Right ventricle myocardium superior (tissue), 1 donor: ENCODE measurements around the gene SGSM2. TPM values are rescaled to one million over a fixed set of nuclear protein-coding genes. Genes with fewer than 3 reads are reported as not detected.
"Not testable (repeated sequence)": the region's sequence is repeated elsewhere in the genome, so short reads cannot be mapped to it uniquely, and the experiment has no call there.

ENCODE experiments used
- ATAC-seq: fragments of 200-7000 bp; cut with Tn5 transposase; one replicate; pipeline ENCODE4 v1.9.1; 2020; ENCODE audit warnings: mild to moderate bottlenecking; ENCODE audit not compliant: poor library complexity
- DNase-seq: peaks from one replicate; pipeline ENCODE4 v3.0.0-alpha.2; 2020
- intact Hi-C: fragments of 100-400 bp; cut with DNase I; formaldehyde crosslinking; loops from one replicate; pipeline ENCODE4 v1.11.2; 2022
- long read RNA-seq: library from polyadenylated mRNA; unstranded; transcript quantifications from one replicate; pipeline ENCODE4 v2.0.0, GENCODE V29; 2021
- total RNA-seq: library from RNA; stranded (reverse); fragmentation: NEBNext Ultra II Directional; extraction: Animal tissue kit (Norgen Biotek cat#: 25700); gene quantifications from one replicate; pipeline ENCODE4 v1.2.1, GENCODE V29; 2021
- donor health status: DM: no; HTN: yes; CAD: no; lungs with severe emphysema.

The SGSM2 gene
- total RNA-seq: 23.0 TPM
- long read RNA-seq, full-length matches to known transcripts: 9 of 39 reads
- long read RNA-seq, partial matches to known transcripts: 20 of 39 reads
- long read RNA-seq, other reads (novel, unspliced or antisense): 10 of 39 reads

DNA sequence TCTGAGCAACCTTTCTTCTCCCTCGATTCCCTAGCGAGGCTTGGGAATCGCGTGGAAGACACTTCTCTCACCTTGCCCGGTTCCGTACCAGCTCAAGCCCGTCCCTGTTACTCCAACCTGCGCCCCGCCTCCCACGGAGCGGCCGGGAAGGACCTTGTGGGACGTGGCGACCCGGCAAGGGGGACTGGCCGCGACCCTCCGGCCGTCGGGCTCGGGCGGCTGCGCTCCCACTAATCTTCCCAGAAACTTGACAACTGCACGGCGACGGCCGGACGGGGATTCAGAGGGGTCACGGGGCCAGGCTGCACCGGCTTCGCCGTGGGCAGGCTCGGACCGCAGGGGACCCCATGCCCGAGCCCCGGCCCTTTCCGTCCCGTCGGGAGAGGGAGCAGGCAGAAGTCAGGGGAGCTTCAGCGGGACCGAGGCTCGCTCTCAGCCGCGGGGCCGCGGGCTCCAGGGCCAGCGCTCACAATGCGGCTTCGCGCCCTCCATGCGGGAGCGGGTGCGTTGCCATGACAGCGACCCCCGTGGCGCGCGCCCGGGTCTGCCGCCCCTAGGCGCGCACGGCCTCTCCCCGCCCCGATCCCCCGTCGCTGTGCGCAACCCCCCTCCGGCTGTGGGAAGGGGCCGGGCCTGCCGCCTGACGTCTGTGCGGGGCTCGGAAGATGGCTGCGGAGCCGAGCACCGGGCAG lies at the start of gene SGSM2:
SGSM2 (plus strand) TSS at position 650 of the 692 bp plus-strand sequence. CDS start 188 bp downstream, outside the sequence.
- DNase-seq (peak; percentile 78), ATAC-seq (peak; percentile 71)
- intact Hi-C loops: no loop called here

DNA sequence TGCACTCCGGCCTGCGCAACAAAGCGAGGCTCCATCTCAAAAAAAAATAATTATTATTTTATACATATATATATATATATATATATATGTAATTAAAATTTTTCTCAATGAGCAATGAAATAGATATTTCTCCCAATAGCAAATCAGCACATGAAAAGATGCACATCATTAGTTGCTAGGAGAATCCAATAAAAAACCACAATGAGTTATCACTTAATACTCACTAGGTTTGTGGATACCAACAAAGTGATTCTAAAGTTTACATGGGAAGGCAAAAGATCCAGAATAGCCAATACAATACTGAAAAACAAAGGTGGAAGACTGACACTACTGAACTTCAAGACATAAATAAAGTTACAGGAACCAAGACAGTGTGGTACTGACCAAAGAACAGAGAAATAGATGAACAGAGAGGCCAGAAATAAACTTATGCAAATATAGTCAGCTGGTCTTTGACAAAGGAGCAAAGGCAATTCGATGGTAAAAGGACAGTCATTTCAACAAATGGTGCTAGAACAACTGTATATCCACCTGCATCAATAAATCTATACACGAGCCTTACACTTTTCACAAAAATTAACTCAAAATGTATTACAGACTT lies 47.3 kb upstream of the SGSM2 start:
- ATAC-seq: no peak
- intact Hi-C loops: no loop called here

GRCh38 chr17:2292100-2292499 lies 45.2 kb upstream of the SGSM2 start:
- ATAC-seq (no peak), DNase-seq (no peak)
- intact Hi-C loops: no loop called here

More for the DNA sequence above, 47.3 kb upstream of the SGSM2 start:
- no peak for DNase-seq

DNA sequence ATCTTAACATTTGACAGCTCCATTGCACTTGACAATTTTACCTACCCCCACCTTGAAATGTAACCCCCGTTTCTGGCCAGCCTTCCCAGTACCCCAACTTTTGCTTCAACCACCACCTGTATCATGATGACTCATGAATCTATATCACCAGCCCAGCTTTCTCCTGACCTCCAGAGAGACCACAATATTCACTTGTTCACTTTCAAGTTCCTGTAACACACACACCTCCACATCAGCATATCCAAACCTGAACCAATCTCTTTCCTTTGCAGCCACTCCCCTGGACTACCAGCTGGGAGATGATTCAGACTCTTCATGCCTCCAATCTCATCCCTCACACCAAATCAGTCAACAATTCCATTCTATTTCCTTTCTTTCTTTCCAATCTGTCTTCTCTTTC lies 41.7 kb upstream of the SGSM2 start:
- intact Hi-C loops: no loop called here
- DNase-seq (no peak), ATAC-seq (no peak)

GRCh38 chr17:2297023-2297422 lies 40.3 kb upstream of the SGSM2 start:
- no peak for DNase-seq
- intact Hi-C loops: no loop called here
- no peak for ATAC-seq

GRCh38 chr17:2299136-2299535 lies 38.2 kb upstream of the SGSM2 start:
- no peak for ATAC-seq
- intact Hi-C loops: no loop called here
- no peak for DNase-seq

DNA sequence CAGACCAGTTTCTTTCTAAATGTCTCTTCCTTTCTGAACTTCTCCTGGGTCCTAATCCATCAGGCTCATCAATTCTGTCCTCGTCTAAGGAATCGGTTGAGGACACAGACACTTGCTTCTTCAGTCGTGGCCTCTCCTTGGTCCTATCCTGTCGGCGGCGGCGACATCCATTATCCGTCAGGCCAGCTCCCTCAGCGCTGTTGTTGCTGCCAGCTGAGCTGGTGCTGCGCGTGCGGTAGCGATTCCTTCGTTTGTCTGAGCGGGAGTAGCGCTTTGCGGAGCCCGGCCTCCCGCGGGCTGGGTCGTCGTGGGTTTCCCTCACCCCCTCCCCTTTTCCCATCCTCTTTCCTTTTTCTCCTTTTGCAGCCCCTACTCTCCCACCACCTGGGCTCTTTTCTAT lies 37.5 kb upstream of the SGSM2 start:
- intact Hi-C loops: no loop called here

GRCh38 chr17:2302778-2303203 lies 34.5 kb upstream of the SGSM2 start:
- intact Hi-C loops: no loop called here
- DNase-seq: no peak
- ATAC-seq: no peak

More for the DNA sequence above, 37.5 kb upstream of the SGSM2 start:
- no peak for ATAC-seq
- no peak for DNase-seq

DNA sequence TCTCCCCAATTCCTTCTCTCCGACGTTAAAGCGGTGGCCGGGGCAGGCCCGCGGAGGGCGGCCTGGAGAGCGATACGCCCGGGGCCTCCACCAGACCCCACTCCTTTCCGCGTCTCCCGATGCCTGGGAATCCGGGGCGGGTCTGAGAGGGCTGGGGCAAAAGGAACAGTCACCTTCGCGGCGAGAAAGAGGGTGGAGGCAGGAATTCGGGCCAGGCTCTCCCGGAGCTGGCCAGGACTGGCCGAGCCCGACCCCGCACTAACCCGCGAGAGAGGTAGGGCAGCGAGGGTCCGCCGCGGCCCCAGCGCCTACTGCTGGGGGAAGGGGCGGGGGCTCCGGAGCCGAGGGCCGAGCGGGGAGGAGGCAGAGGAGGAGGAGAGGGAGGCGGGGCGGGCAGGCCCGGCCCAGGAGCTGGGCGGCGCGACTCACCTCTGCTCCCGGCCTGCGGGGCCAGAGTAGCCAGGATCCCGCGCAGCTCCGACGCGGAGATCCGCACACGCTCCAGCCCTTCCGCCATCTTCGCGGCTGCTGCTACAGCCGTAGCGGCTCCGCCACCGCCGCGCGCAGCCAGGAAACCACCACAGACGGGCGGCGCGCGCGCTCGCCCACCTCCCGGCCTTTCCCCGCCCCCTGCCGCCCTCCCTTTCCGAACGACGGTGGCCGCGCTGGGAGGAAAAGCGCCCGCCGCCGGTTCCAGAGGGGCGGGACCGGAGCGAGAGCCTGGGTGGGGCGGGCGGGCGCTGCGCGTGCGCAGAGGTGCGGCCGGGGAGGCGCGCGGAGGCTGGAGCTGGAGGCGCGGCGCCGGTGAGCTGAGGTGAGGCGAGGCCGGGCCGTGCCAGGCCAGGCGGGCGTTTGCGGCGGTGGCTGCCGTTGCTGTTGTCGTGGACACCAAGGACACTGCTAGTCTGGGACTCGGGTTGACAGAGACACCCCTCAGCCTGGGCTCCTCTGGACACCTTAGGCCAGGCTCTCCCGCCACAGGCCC lies 33.8 kb upstream of the SGSM2 start, which contains the start of the genes SMG6 and SRR:
SMG6 (minus strand) TSS at position 582 of the 985 bp plus-strand sequence; CDS start at position 517, 65 bp downstream.
SRR (plus strand) TSS at position 747 of the 985 bp plus-strand sequence. CDS start 11,611 bp downstream, outside the sequence.
- DNase-seq (peak; percentile 94), ATAC-seq (peak; percentile 98)
- intact Hi-C loops: no loop called here

DNA sequence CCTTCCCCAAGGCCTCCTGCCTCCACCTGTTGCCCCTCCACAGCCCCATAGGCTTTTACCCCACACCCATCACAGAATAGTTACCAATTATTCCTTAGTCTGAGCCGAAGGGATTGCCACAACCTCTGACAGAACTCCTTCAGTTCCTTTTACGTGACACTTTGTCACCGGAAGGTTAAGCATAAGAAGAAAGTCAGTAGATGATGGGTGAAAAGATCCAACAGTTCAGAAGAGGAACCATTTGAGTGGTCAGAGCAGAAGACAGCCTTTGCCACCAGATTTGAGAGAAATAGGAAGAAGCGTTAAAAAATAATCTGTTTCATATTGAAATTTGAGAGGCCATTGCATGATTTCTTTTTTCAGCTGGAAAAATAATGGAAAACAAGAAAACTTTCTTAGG lies 32.4 kb upstream of the SGSM2 start:
- no peak for ATAC-seq
- DNase-seq: no peak
- intact Hi-C loops: no loop called here

DNA sequence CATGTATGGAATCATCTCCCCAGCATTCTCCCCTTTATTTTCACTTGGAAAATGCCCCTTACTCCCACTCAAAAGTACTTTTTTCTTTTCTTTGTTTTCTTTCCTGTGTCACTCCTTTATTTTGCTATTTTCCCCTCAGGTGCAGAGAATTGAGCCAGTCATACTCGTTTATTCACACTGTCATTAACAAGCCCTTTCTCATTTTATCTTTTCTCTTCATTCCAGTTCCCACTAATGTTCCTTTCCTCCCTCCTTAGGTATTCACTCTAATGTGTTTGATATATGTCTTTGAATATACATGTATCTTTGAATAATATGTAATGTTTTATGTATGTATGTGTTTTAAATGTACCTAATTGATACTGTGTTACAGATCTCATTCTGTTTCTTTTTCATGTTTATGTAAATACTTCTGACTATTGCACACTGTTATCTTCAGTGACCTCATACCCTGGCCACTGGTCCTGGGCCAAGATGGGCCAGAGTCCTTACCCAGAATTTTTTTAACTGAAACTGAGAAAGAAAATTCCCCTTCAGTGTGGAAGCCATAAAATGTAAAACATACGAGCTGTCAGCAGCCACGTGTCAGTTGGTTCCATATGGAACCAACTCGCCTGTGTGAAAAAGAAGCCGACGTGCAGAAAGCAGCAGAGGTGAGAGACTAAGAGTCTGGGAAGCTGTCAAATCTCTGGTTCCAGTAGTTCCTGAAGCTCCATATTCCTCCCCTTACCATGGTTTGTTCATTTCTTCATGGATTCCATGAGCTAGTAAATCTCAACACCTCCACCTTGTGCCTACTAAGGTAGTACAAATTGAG lies 27.8 kb upstream of the SGSM2 start:
- intact Hi-C loops: no loop called here
- no peak for ATAC-seq
- no peak for DNase-seq

DNA sequence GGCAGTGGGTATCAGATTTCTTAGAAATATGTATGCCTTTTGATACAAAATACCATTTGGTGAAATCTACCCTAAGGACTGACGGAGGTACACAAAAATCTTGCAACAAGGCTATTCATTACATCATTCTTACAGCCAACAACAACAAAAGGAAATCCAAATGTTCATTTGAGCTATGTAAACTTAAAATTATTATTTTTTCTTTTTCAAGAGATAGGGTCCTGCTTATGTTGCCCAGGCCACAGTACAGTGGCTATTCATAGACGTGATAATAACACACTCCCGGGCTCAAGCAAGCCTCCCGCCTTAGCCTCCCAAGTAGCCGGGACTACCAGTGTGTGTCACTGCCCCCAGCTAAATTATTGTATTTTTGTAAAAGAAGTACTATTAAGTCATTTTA lies 24.6 kb upstream of the SGSM2 start:
- DNase-seq (no peak), ATAC-seq (no peak)
- intact Hi-C loops: no loop called here

DNA sequence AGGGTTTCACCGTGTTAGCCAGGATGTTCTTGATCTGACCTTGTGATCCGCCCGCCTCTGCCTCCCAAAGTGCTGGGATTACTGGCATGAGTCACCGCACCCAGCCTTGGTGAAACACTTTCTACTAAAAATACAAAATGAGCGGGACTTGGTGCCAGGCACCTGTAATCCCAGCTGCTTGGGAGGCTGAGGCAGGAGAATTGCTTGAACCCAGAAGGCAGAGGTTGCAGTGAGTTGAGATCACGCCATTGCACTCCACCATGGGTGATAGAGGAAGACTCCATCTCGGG lies 20.4 kb upstream of the SGSM2 start:
- intact Hi-C loops, ATAC-seq: not testable (repeated sequence)

DNA sequence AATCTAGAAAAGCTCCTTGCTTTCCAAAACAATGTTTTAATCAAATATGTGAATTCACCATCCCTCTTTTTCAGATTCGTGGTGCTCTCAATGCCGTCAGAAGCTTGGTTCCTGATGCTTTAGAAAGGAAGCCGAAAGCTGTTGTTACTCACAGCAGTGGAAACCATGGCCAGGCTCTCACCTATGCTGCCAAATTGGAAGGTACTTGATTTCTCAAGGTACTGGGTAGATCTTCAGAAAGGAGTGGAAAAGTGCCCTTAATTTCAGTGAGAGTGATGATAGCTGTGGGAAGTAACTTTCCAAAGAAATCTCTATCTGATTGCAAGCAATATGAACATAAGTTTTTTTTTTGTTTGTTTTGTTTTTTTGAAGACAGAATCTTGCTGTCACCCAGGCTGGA lies 19.5 kb upstream of the SGSM2 start:
- ATAC-seq: no peak
- no peak for DNase-seq
- intact Hi-C loops: no loop called here

More for the DNA sequence above, 20.4 kb upstream of the SGSM2 start:
- not testable (repeated sequence) for DNase-seq

DNA sequence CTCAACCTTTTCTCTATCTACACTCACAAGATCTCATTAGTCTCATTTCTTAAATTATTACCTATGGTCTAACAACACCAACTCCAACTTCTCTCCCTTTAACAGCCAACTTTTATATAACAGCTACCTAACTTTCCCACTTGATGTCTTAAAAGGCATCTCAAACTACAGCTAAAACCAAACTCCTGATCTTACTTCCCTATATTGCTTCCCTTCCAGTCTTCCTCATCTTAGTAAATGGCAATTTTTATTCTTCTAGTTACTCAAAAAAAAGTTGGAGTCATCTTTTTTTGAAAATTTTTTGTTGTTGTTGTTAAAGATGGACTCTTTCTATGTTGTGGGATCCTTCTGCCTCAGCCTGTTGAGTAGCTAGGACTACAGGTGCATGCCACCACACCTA lies 18.2 kb upstream of the SGSM2 start:
- no peak for DNase-seq
- intact Hi-C loops: no loop called here
- no peak for ATAC-seq

DNA sequence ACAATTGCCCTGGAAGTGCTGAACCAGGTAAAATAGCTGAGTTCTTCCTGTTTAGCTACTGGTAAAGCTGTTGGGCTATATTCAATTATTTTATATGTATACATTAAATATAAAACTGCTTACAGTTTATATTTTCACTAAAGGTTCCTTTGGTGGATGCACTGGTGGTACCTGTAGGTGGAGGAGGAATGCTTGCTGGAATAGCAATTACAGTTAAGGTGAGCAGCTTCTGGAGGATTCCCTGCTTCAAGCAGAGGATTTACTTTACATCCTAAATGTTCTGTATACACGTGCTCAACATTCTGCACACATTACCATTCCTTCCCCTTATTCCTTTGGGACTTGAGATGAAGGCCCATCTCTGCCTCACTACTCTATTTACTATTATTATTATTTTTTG lies 15.9 kb upstream of the SGSM2 start:
- ATAC-seq (no peak), DNase-seq (no peak)
- intact Hi-C loops: no loop called here

GRCh38 chr17:2323629-2324314 lies 13.5 kb upstream of the SGSM2 start:
- DNase-seq (no peak), ATAC-seq (no peak)
- intact Hi-C loops: no loop called here

GRCh38 chr17:2331303-2331702 lies 6.0 kb upstream of the SGSM2 start:
- DNase-seq (no peak), ATAC-seq (no peak)
- intact Hi-C loops: no loop called here
